GM21423 (cell line): ENCODE results near the gene MAP2K5.

Experiments used
- ATAC-seq: cut with Tn5 transposase; IDR thresholded peaks from one replicate; pipeline ENCODE4 v1.9.1; 2021; ENCODE audit warnings: mild to moderate bottlenecking, moderate library complexity; ENCODE audit not compliant: unreplicated experiment

MAP2K5 gene

GRCh38 chr15:67719330-67719959 is 176.9 kb downstream of the MAP2K5 start:
- no peak for ATAC-seq

- no peak for ATAC-seq
Measured at GRCh38 chr15:67720556-67721175, 178.2 kb downstream of the MAP2K5 start.

- ATAC-seq = no peak
Measured at GRCh38 chr15:67722030-67722817, 179.7 kb downstream of the MAP2K5 start.

GRCh38 chr15:67723294-67724024 is 181.0 kb downstream of the MAP2K5 start:
- ATAC-seq = no peak

- ATAC-seq = no peak
Measured at GRCh38 chr15:67724691-67725375, 182.3 kb downstream of the MAP2K5 start.

- no peak for ATAC-seq
Measured at GRCh38 chr15:67730135-67730534, 187.6 kb downstream of the MAP2K5 start.

GRCh38 chr15:67731112-67731721 is 188.7 kb downstream of the MAP2K5 start:
- no peak for ATAC-seq

- ATAC-seq = no peak
Measured at GRCh38 chr15:67732164-67732563, 189.7 kb downstream of the MAP2K5 start.

- ATAC-seq = no peak
Measured at GRCh38 chr15:67732671-67733374, 190.3 kb downstream of the MAP2K5 start.

GRCh38 chr15:67735896-67736295 is 193.4 kb downstream of the MAP2K5 start:
- no peak for ATAC-seq

GRCh38 chr15:67736810-67737209 is 194.3 kb downstream of the MAP2K5 start:
- ATAC-seq = no peak

GRCh38 chr15:67738056-67738455 is 195.6 kb downstream of the MAP2K5 start:
- no peak for ATAC-seq

- no peak for ATAC-seq
Measured at GRCh38 chr15:67740405-67740804, 197.9 kb downstream of the MAP2K5 start.

GRCh38 chr15:67741308-67741707 is 198.8 kb downstream of the MAP2K5 start:
- ATAC-seq = no peak

- no peak for ATAC-seq
Measured at GRCh38 chr15:67743558-67743957, 201.1 kb downstream of the MAP2K5 start.

- no peak for ATAC-seq
Measured at GRCh38 chr15:67744331-67745072, 202.0 kb downstream of the MAP2K5 start.

GRCh38 chr15:67745073-67746006 is 202.8 kb downstream of the MAP2K5 start:
- no peak for ATAC-seq

GRCh38 chr15:67746022-67746421 is 203.5 kb downstream of the MAP2K5 start:
- ATAC-seq = no peak
